WTC11 (cell line): Measurements from ENCODE around the gene GTPBP3. TPM values are rescaled to one million over a fixed set of nuclear protein-coding genes. Genes with fewer than 3 reads are reported as not detected.

Experiments
- ATAC-seq: fragments of 200-7000 bp; cut with Tn5 transposase; 2 replicates; pipeline ENCODE4 v1.10.0; 2021; ENCODE audit warnings: mild to moderate bottlenecking, moderate library complexity
- CTCF ChIA-PET: fragments of 300-600 bp; sonication (Branson Sonifier 250); formaldehyde crosslinking; loops from one replicate; lab custom pipeline; 2021; ENCODE audit warnings: antibody characterized with exemption; lab: Charles Lee
- POLR2A ChIA-PET: fragments of 350-600 bp; sonication (Branson Sonifier 250); formaldehyde crosslinking; loops from one replicate; lab custom pipeline; 2021; ENCODE audit warnings: antibody characterized with exemption; lab: Charles Lee
- DNase-seq: peaks from one replicate; pipeline ENCODE4 v3.0.0; 2021; ENCODE audit warnings: low spot score
- H3K27ac Mint-ChIP-seq: 2 replicates; pipeline ENCODE4 v1.8.0; 2021; ENCODE audit warnings: mixed read lengths
- H3K27me3 Mint-ChIP-seq: 2 replicates; pipeline ENCODE4 v1.8.0; 2021; ENCODE audit warnings: low read depth, mild to moderate bottlenecking, moderate library complexity, mixed read lengths
- H3K36me3 Mint-ChIP-seq: 2 replicates; pipeline ENCODE4 v1.8.0; 2021; ENCODE audit warnings: mixed read lengths
- H3K4me1 Mint-ChIP-seq: 2 replicates; pipeline ENCODE4 v1.8.0; 2022; ENCODE audit warnings: mixed read lengths
- H3K4me3 Mint-ChIP-seq: 2 replicates; pipeline ENCODE4 v1.8.0; 2021; ENCODE audit warnings: mild to moderate bottlenecking, moderate library complexity, mixed read lengths
- H3K9me3 Mint-ChIP-seq: 2 replicates; pipeline ENCODE4 v1.8.0; 2021; ENCODE audit warnings: mixed read lengths
- ARID4B ChIP-seq: sonication (generic); formaldehyde crosslinking; IDR thresholded peaks from 2 replicates; pipeline ENCODE4 v1.8.0; 2023; ENCODE audit warnings: missing genetic modification reagents, mild to moderate bottlenecking, borderline replicate concordance
- ATF2 ChIP-seq: sonication (generic); formaldehyde crosslinking; IDR thresholded peaks from 2 replicates; pipeline ENCODE4 v1.8.1; 2022; ENCODE audit warnings: low read depth, missing genetic modification reagents, borderline replicate concordance
- CREB1 ChIP-seq: sonication (generic); formaldehyde crosslinking; IDR thresholded peaks from 2 replicates; pipeline ENCODE4 v1.8.0; 2023; ENCODE audit warnings: mild to moderate bottlenecking, missing genetic modification reagents
- E2F4 ChIP-seq: sonication (generic); formaldehyde crosslinking; IDR thresholded peaks from 2 replicates; pipeline ENCODE4 v1.8.1; 2022; ENCODE audit warnings: low read depth, mild to moderate bottlenecking, moderate library complexity, missing genetic modification reagents, borderline replicate concordance
- ESRRA ChIP-seq: sonication (generic); formaldehyde crosslinking; IDR thresholded peaks from 2 replicates; pipeline ENCODE4 v1.8.1; 2022; ENCODE audit warnings: mild to moderate bottlenecking, missing genetic modification reagents, borderline replicate concordance
- FOXJ3 ChIP-seq: sonication (generic); formaldehyde crosslinking; IDR thresholded peaks from 2 replicates; pipeline ENCODE4 v1.9.0; 2021; ENCODE audit warnings: missing genetic modification reagents, mild to moderate bottlenecking, borderline replicate concordance
- FOXP1 ChIP-seq: sonication (generic); formaldehyde crosslinking; IDR thresholded peaks from 2 replicates; pipeline ENCODE4 v1.8.0; 2022; ENCODE audit warnings: missing genetic modification reagents, mild to moderate bottlenecking, moderate library complexity, borderline replicate concordance
- HMGXB4 ChIP-seq: sonication (generic); formaldehyde crosslinking; IDR thresholded peaks from 2 replicates; pipeline ENCODE4 v1.8.1; 2023; ENCODE audit warnings: mild to moderate bottlenecking, moderate library complexity, missing genetic modification reagents
- KAT7 ChIP-seq: sonication (generic); formaldehyde crosslinking; IDR thresholded peaks from 2 replicates; pipeline ENCODE4 v1.8.1; 2023; ENCODE audit warnings: missing genetic modification reagents, mild to moderate bottlenecking, borderline replicate concordance
- MAX ChIP-seq: sonication (generic); formaldehyde crosslinking; IDR thresholded peaks from 2 replicates; pipeline ENCODE4 v1.8.0; 2022; ENCODE audit warnings: mild to moderate bottlenecking, missing genetic modification reagents
- MLX ChIP-seq: sonication (generic); formaldehyde crosslinking; IDR thresholded peaks from 2 replicates; pipeline ENCODE4 v1.8.1; 2023; ENCODE audit warnings: mild to moderate bottlenecking, missing genetic modification reagents, moderate library complexity
- MXD4 ChIP-seq: fragments of 250-450 bp; sonication (Bioruptor Pico); IDR thresholded peaks from 2 replicates; pipeline ENCODE4 v1.8.0; 2021; ENCODE audit warnings: mild to moderate bottlenecking, moderate library complexity, borderline replicate concordance
- MYBL2 ChIP-seq: sonication (generic); formaldehyde crosslinking; IDR thresholded peaks from 2 replicates; pipeline ENCODE4 v1.8.1; 2023; ENCODE audit warnings: mild to moderate bottlenecking, moderate library complexity, missing genetic modification reagents
- NFYB ChIP-seq: sonication (generic); formaldehyde crosslinking; conservative IDR thresholded peaks from 2 replicates; pipeline ENCODE4 v1.8.0; 2022; ENCODE audit warnings: low read depth, missing genetic modification reagents
- NR1H2 ChIP-seq: sonication (generic); formaldehyde crosslinking; IDR thresholded peaks from 2 replicates; pipeline ENCODE4 v1.9.0; 2021; ENCODE audit warnings: mild to moderate bottlenecking, moderate library complexity, missing genetic modification reagents
- NR3C1 ChIP-seq: sonication (generic); formaldehyde crosslinking; conservative IDR thresholded peaks from 2 replicates; pipeline ENCODE4 v1.8.1; 2023; ENCODE audit warnings: low read depth, mild to moderate bottlenecking, missing genetic modification reagents
- OVOL2 ChIP-seq: fragments of 250-450 bp; sonication (Bioruptor Pico); IDR thresholded peaks from 2 replicates; pipeline ENCODE4 v1.9.0; 2021; ENCODE audit warnings: mild to moderate bottlenecking, borderline replicate concordance
- PRRX2 ChIP-seq: fragments of 250-450 bp; sonication (Bioruptor Pico); IDR thresholded peaks from 2 replicates; pipeline ENCODE4 v1.8.0; 2021; ENCODE audit warnings: mild to moderate bottlenecking
- RELA ChIP-seq: sonication (generic); formaldehyde crosslinking; IDR thresholded peaks from 2 replicates; pipeline ENCODE4 v1.8.1; 2022; ENCODE audit warnings: missing genetic modification reagents, mild to moderate bottlenecking, borderline replicate concordance
- SOX15 ChIP-seq: fragments of 250-450 bp; sonication (Bioruptor Pico); IDR thresholded peaks from 2 replicates; pipeline ENCODE4 v1.9.0; 2021; ENCODE audit warnings: mild to moderate bottlenecking
- ZNF138 ChIP-seq: sonication (generic); formaldehyde crosslinking; conservative IDR thresholded peaks from 2 replicates; pipeline ENCODE4 v1.8.1; 2022; ENCODE audit warnings: mild to moderate bottlenecking, moderate library complexity, missing genetic modification reagents
- ZNF232 ChIP-seq: sonication (generic); formaldehyde crosslinking; IDR thresholded peaks from 2 replicates; pipeline ENCODE4 v1.8.0; 2022; ENCODE audit warnings: mild to moderate bottlenecking, missing genetic modification reagents
- ZNF317 ChIP-seq: sonication (generic); formaldehyde crosslinking; IDR thresholded peaks from 2 replicates; pipeline ENCODE4 v1.8.1; 2023; ENCODE audit warnings: low read depth, mild to moderate bottlenecking, moderate library complexity, missing genetic modification reagents, borderline replicate concordance
- ZNF416 ChIP-seq: fragments of 250-450 bp; sonication (Bioruptor Pico); IDR thresholded peaks from 2 replicates; pipeline ENCODE4 v1.9.0; 2021; ENCODE audit warnings: mild to moderate bottlenecking, inconsistent platforms
- total RNA-seq: library from RNA; stranded (reverse); gene quantifications from 3 replicates; pipeline ENCODE4 v1.2.3, GENCODE V29; 2021
- TF ChIP-seq, protein P1 (sequence below): fragments of 250-450 bp; sonication (Bioruptor Pico); IDR thresholded peaks from 2 replicates; pipeline ENCODE4 v1.9.0; 2021; ENCODE audit warnings: moderate library complexity, mild to moderate bottlenecking, inconsistent platforms, borderline replicate concordance
- TF ChIP-seq, protein P2 (sequence below): sonication (generic); formaldehyde crosslinking; conservative IDR thresholded peaks from 2 replicates; pipeline ENCODE4 v1.8.1; 2022; ENCODE audit warnings: mild to moderate bottlenecking, missing genetic modification reagents

Gene GTPBP3
- total RNA-seq, 1 experiment from 2014 or later = 93.0 TPM

- H3K4me1 Mint-ChIP-seq = peaks cover 47% of the 10 kb centered on the region
- H3K9me3 Mint-ChIP-seq = no peaks in the 10 kb centered on the region
- H3K27me3 Mint-ChIP-seq = no peaks in the 10 kb centered on the region
- DNase-seq (no peak), ATAC-seq (no peak)
- peak overlapping the region; percentile 89 for H3K4me3 Mint-ChIP-seq
- H3K36me3 Mint-ChIP-seq = no peaks in the 10 kb centered on the region; the same call in 1 of the 2 replicates
- POLR2A ChIA-PET = interaction anchor here (0.9 to 1.2 kb wide), 2 partner anchors 13 to 32 kb away, joined by 3 read pairs; no protein-coding TSS in a partner anchor
- H3K27ac Mint-ChIP-seq = peak overlapping the region; percentile 91
- CTCF ChIA-PET = interaction anchor here (1.0 to 3.1 kb wide), 5 partner anchors 13 to 148 kb away, joined by 3 to 60 read pairs (median 5); no protein-coding TSS in a partner anchor
- TF ChIP-seq ATF2 (CRISPR knock-in tag) = no peak
- TF ChIP-seq SOX15 (CRISPR knock-in tag) = no peak
- no peak; the same call in 1 of the 2 replicates for TF ChIP-seq ARID4B
- 0 out of 2 replicates have a peak, but pooled peaks have one; percentile 13 for TF ChIP-seq MYBL2 (CRISPR knock-in tag)
- TF ChIP-seq FOXJ3 (CRISPR knock-in tag) = no peak
- TF ChIP-seq KAT7 = no peak
- TF ChIP-seq NR1H2 (CRISPR knock-in tag) = no peak
- TF ChIP-seq MLX (CRISPR knock-in tag) = no peak
- TF ChIP-seq, protein P1, sequence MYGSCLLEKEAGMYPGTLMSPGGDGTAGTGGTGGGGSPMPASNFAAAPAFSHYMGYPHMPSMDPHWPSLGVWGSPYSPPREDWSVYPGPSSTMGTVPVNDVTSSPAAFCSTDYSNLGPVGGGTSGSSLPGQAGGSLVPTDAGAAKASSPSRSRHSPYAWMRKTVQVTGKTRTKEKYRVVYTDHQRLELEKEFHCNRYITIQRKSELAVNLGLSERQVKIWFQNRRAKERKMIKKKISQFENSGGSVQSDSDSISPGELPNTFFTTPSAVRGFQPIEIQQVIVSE = no peak
- no peak for TF ChIP-seq ZNF138
- TF ChIP-seq ESRRA (CRISPR knock-in tag) = no peak; the same call in 1 of the 2 replicates
- no peak for TF ChIP-seq ZNF232 (CRISPR knock-in tag)
- no peak for TF ChIP-seq ZNF416 (CRISPR knock-in tag)
- TF ChIP-seq NR3C1 (CRISPR knock-in tag) = no peak
- TF ChIP-seq HMGXB4 = no peak; the same call in 1 of the 2 replicates
- TF ChIP-seq CREB1 (CRISPR knock-in tag) = no peak
- peak; percentile 33; the same call in 1 of the 2 replicates for TF ChIP-seq E2F4 (CRISPR knock-in tag)
- TF ChIP-seq PRRX2 (CRISPR knock-in tag) = no peak
- no peak for TF ChIP-seq RELA (CRISPR knock-in tag)
- TF ChIP-seq ZNF317 (CRISPR knock-in tag) = no peak
- TF ChIP-seq, protein P2, sequence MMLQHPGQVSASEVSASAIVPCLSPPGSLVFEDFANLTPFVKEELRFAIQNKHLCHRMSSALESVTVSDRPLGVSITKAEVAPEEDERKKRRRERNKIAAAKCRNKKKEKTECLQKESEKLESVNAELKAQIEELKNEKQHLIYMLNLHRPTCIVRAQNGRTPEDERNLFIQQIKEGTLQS = no peak
- TF ChIP-seq FOXP1 = peak; percentile 43; the same call in 1 of the 2 replicates
- peak; percentile 61; the same call in 1 of the 2 replicates for TF ChIP-seq MAX
- TF ChIP-seq NFYB (CRISPR knock-in tag) = no peak; the same call in 1 of the 2 replicates
- no peak for TF ChIP-seq OVOL2 (CRISPR knock-in tag)
- TF ChIP-seq MXD4 (CRISPR knock-in tag) = no peak
Observed at GRCh38 chr19:17306285-17306714, 31.1 kb upstream of the GTPBP3 start.
